H1 (cell line): ENCODE data around the gene TMEM156. TPM values are rescaled to one million over a fixed set of nuclear protein-coding genes. Genes with fewer than 3 reads are reported as not detected.

ENCODE experiments used
- CTBP2 ChIP-seq: IDR thresholded peaks from 2 replicates; pipeline ENCODE4 v1.7.0; 2011; ENCODE audit warnings: borderline replicate concordance, mild to moderate bottlenecking, moderate library complexity, mixed read lengths, low read length; ENCODE audit not compliant: insufficient read depth, insufficient read length
- POU5F1 ChIP-seq: IDR thresholded peaks from 2 replicates; pipeline ENCODE4 v1.6.1; 2011; ENCODE audit warnings: low read depth, mild to moderate bottlenecking, low read length, moderate library complexity
- SP1 ChIP-seq: IDR thresholded peaks from 2 replicates; pipeline ENCODE4 v1.6.1; 2011; ENCODE audit warnings: low read depth, low read length
- polyA plus RNA-seq, 7 experiments: library from polyadenylated mRNA; depleted of rRNA in 3 of 7; stranded (reverse) in 5 of 7; unstranded in 2 of 7; fragments of >200 nt in 5 of 7; fragments of 200-250 nt in 2 of 7; gene quantifications; 1 replicate in 5 of 7; 2 replicates in 1 of 7; 4 replicates in 1 of 7; pipeline versions ENCODE4 v1.2.1 to v1.2.3, GENCODE V29; 2011 to 2013; ENCODE audit warnings: missing spikeins in 2 of 7, mixed read lengths in 2 of 7
- total RNA-seq: library from RNA; stranded (reverse); fragmentation: NEBNext Ultra II Directional; extraction: Animal tissue kit (Norgen Biotek cat#: 25700); gene quantifications from 2 replicates; pipeline ENCODE4 v1.2.1, GENCODE V29; 2021

TMEM156 gene
- total and polyA plus RNA-seq, 2 of the 8 experiments (the other 6 are each of a cell fraction or from before 2014, with no cell fraction given), result not detected

GRCh38 chr4:38979081-38979480 is 53.1 kb downstream of the TMEM156 start (continued):
- TF ChIP-seq SP1 (no peak), CTBP2 (no peak), POU5F1 (no peak)
